ENCODE results near the gene TDO2. TPM values are rescaled to one million over a fixed set of nuclear protein-coding genes. Genes with fewer than 3 reads are reported as not detected.

TDO2 gene
- total RNA-seq, 2 donors from 2014 or later = not detected

- H3K9ac ChIP-seq (ENCODE audit: extremely low read depth, low read length, poor library complexity, severe bottlenecking) = no peak overlapping the region
- Mint-ChIP-seq H3K36me3 (ENCODE audit: low read depth) (peaks cover 6% of the 10 kb centered on the region), H3K4me1 (peaks cover 14% of the 10 kb centered on the region), H3K27me3 (ENCODE audit: insufficient read depth) (no peaks in the 10 kb centered on the region), H3K9me3 (peaks cover 21% of the 10 kb centered on the region), H3K27ac (no peak overlapping the region), H3K4me3 (no peak overlapping the region)
- peaks cover 2% of the 10 kb centered on the region for H3K4me1 ChIP-seq (ENCODE audit: control insufficient read depth, insufficient read depth, low read length)
- no peak overlapping the region for H3K27ac ChIP-seq (ENCODE audit: low read depth, low read length)
- H3K4me3 ChIP-seq (ENCODE audit: low read length) = no peak overlapping the region
- WGBS, 2 experiments (ENCODE audit: insufficient coverage in 1 of 2, insufficient read length in 1 of 2) = 100% methylated on average over 2 of the region's 2 CpGs; no CpG with 5 or more reads in 1 of the 2 experiments
- H3K36me3 ChIP-seq (ENCODE audit: control insufficient read depth, insufficient read depth, low read length) = no peaks in the 10 kb centered on the region
- H3K9me3 ChIP-seq (ENCODE audit: control insufficient read depth, low read length) = no peaks in the 10 kb centered on the region
- no peak for TF ChIP-seq CTCF (conservative IDR thresholded peaks at IDR 0.05)
- no peak for DNase-seq
- no peaks in the 10 kb centered on the region for H3K27me3 ChIP-seq (ENCODE audit: control insufficient read depth, insufficient read depth, low read length, poor library complexity, severe bottlenecking)
Observed at GRCh38 chr4:155901013-155901412, 2.5 kb upstream of the TDO2 start.

- no peaks in the 10 kb centered on the region for H3K9me3 Mint-ChIP-seq
- no peaks in the 10 kb centered on the region for H3K27me3 ChIP-seq (ENCODE audit: control insufficient read depth, insufficient read depth, low read length, poor library complexity, severe bottlenecking)
- H3K36me3 Mint-ChIP-seq (ENCODE audit: low read depth) = no peaks in the 10 kb centered on the region
- no peak for DNase-seq
- 77 to 92% methylated on average over 2 to 3 of the region's 3 CpGs for WGBS, 2 experiments (ENCODE audit: insufficient coverage in 1 of 2, insufficient read length in 1 of 2)
- peaks cover 2% of the 10 kb centered on the region for H3K4me1 ChIP-seq (ENCODE audit: control insufficient read depth, insufficient read depth, low read length)
- no peak overlapping the region for H3K27ac ChIP-seq (ENCODE audit: low read depth, low read length)
- H3K9ac ChIP-seq (ENCODE audit: extremely low read depth, low read length, poor library complexity, severe bottlenecking) = no peak overlapping the region
- H3K27ac Mint-ChIP-seq = no peak overlapping the region
- peaks cover 14% of the 10 kb centered on the region for H3K4me1 Mint-ChIP-seq
- H3K4me3 Mint-ChIP-seq = no peak overlapping the region
- H3K27me3 Mint-ChIP-seq (ENCODE audit: insufficient read depth) = no peaks in the 10 kb centered on the region
- H3K9me3 ChIP-seq (ENCODE audit: control insufficient read depth, low read length) = no peaks in the 10 kb centered on the region
- H3K4me3 ChIP-seq (ENCODE audit: low read length) = no peak overlapping the region
- H3K36me3 ChIP-seq (ENCODE audit: control insufficient read depth, insufficient read depth, low read length) = no peaks in the 10 kb centered on the region
- TF ChIP-seq CTCF (conservative IDR thresholded peaks at IDR 0.05) = no peak
Observed at GRCh38 chr4:155904331-155904730, 835 bp downstream of the TDO2 start.

- no peak for TF ChIP-seq CTCF (conservative IDR thresholded peaks at IDR 0.05)
- Mint-ChIP-seq H3K4me3 (no peak overlapping the region), H3K27ac (no peak overlapping the region), H3K36me3 (ENCODE audit: low read depth) (no peaks in the 10 kb centered on the region), H3K27me3 (ENCODE audit: insufficient read depth) (no peaks in the 10 kb centered on the region), H3K4me1 (peaks cover 9% of the 10 kb centered on the region), H3K9me3 (no peaks in the 10 kb centered on the region)
- no peak overlapping the region for H3K9ac ChIP-seq (ENCODE audit: extremely low read depth, low read length, poor library complexity, severe bottlenecking)
- H3K27ac ChIP-seq (ENCODE audit: low read depth, low read length) = no peak overlapping the region
- no peaks in the 10 kb centered on the region for H3K4me1 ChIP-seq (ENCODE audit: control insufficient read depth, insufficient read depth, low read length)
- 94 to 98% methylated on average over 5 of the region's 6 CpGs for WGBS, 2 experiments (ENCODE audit: insufficient coverage in 1 of 2, insufficient read length in 1 of 2)
- H3K4me3 ChIP-seq (ENCODE audit: low read length) = no peak overlapping the region
- H3K9me3 ChIP-seq (ENCODE audit: control insufficient read depth, low read length) = no peaks in the 10 kb centered on the region
- DNase-seq = no peak
- H3K27me3 ChIP-seq (ENCODE audit: control insufficient read depth, insufficient read depth, low read length, poor library complexity, severe bottlenecking) = no peaks in the 10 kb centered on the region
- H3K36me3 ChIP-seq (ENCODE audit: control insufficient read depth, insufficient read depth, low read length) = no peaks in the 10 kb centered on the region
Observed at GRCh38 chr4:155906554-155907247, 3.2 kb downstream of the TDO2 start.
